Activated CD4-positive, alpha-beta T cell treated with anti-CD3 and anti-CD28 coated beads, Interleukin-2, amount 50 U/mL, for 48 hours (primary cell): ENCODE measurements around the gene PCBP3.
"Not testable (repeated sequence)": the region's sequence is repeated elsewhere in the genome, so short reads cannot be mapped to it uniquely, and the experiment has no call there.

Experiments
- DNase-seq, 2 experiments: peaks; one replicate each; pipeline ENCODE4 v3.0.0-alpha.2; 2020

PCBP3 gene

GRCh38 chr21:45848805-45849204, 205.3 kb downstream of the PCBP3 start:
- no peak for DNase-seq

DNA sequence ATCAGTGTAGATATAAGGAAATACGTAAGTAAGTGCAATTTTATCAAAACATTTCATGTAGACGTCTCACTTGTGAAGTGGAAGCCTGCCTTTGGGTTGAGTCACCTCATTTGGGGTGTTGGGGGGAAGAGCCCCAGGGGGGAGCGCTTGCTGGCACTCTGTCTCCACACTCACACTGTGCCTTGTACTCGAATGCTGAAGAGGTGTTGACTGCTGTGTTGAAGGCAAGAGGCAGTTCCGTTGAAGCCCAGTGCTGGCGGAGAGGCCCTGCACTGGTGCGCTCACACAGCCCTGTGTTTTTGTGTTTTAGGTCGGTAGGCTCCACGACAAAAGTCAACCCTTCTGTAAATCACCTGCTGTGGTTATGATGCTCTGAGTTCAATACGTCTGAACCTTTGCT, 206.1 kb downstream of the PCBP3 start:
- no peak for DNase-seq

- no peak for DNase-seq
Observed at GRCh38 chr21:45850181-45850580, 206.7 kb downstream of the PCBP3 start.

GRCh38 chr21:45852386-45852785, 208.9 kb downstream of the PCBP3 start:
- DNase-seq = not testable (repeated sequence)

- DNase-seq = no peak
Observed at GRCh38 chr21:45852886-45853400, 209.4 kb downstream of the PCBP3 start.

GRCh38 chr21:45853703-45854342, 210.3 kb downstream of the PCBP3 start:
- no peak for DNase-seq

DNA sequence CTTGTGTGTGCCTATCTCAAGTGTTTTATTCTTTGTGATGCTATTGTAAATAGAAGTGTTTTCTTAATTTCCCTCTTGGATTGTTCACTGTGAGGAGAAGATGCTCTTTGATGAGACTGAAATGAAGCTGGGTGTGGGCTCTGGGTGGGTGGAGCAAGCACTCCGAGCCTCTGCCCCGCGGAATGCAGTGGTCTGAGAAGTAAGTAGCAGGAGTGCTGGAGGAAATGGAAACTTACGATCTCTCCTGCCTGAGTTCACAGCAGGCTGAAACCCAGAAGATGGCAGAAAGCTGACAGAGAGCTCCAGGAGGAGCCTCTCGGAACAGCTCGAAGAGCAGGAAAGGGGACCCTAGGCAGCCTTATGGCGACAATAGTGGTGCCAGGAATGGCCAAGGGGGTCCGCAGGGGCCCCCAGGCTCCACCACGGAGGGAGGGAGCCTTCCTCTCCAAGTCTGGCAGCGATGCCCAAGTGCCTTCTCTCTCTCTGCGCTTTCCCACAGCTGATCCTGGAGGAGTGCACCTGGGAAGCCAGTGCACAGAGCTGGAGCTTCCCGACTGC, 211.2 kb downstream of the PCBP3 start:
- DNase-seq = no peak

DNA sequence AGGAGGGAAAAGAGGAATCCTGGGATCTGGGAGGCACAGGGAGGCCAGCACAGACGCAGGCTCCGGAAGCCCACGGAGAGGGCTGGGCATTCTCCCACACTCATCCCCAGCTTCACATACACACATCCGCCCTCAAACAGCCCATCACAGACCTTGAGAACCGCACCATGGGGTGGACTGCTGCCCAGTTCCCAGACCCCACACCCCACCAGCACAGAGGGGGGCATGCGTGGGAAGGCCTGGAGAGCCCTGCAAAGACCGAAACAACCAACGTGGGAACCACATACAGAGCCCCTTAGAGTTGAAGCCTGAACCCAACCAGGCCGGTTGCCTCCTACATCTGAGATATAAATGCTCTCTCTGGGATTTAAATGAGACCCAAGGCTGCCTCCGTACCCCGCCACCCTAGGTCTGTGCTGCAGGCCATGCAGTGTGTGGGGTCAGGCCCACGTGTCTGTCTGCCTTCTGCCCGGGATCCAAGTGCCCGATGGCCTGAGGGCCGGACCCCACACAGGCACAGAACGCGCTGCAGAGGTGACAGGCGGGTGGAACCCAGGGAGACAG, 211.8 kb downstream of the PCBP3 start:
- DNase-seq = no peak

DNA sequence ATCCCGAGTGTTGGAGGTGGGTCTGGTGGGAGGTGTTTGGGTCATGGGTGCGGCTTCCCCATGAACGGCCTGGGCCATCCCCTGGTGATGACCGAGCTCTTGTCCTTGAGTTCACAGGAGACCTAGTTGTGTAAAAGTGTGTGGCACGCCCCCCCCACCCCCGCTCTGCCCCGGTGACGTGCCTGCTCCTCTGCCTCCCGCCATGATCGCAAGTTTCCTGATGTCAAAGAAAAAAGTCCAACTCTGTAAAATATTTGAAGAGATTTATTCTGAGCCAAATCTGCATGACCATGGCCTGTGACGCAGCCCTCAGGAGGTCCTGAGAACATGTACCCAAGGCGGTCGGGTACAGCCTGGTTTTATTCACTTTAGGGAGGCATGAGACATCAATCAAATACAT, 212.9 kb downstream of the PCBP3 start:
- DNase-seq = no peak

GRCh38 chr21:45856906-45857305, 213.4 kb downstream of the PCBP3 start:
- DNase-seq = no peak

DNA sequence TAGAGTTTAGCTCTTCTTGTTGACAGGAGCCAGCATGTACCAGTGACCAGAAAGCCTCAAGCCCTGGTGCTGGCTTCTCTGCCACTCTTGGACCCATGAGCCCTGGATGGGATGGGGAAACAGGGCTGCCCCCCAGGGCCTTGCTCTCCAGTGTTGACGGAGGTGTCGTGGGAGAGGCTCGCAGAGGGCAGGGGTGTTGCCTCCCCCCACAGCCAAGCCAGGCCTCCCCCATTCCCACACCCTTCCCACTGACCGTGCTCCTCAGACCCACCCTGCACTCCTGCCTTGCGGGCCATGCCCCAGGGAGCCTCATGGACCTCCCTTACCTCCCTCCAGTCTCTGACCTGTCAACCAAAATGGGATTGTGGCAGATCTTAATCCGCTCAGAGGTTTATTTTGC, 214.2 kb downstream of the PCBP3 start:
- no peak for DNase-seq

DNA sequence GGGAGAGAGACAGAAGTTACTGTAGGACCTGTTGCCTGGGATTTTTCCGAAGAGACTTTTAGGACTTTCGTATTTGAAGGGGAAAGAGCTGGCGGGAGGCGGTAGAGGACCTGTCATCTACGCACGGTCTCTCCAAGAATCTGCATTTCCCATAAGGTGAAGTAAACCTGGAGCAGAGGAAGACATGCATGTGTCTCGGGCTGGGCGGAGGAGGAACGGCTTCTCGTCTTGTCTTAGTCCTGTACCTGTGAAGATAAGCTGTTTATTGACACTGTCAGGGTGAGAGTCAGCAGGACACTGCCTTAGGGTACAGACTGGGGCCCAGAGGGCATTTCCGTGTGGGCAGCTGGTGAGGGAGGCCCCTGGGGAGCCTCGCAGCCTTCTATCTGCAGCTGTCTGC, 214.7 kb downstream of the PCBP3 start:
- no peak for DNase-seq

GRCh38 chr21:45859041-45859761, 215.7 kb downstream of the PCBP3 start:
- DNase-seq = no peak

- no peak for DNase-seq
Observed at GRCh38 chr21:45859762-45860357, 216.3 kb downstream of the PCBP3 start.

DNA sequence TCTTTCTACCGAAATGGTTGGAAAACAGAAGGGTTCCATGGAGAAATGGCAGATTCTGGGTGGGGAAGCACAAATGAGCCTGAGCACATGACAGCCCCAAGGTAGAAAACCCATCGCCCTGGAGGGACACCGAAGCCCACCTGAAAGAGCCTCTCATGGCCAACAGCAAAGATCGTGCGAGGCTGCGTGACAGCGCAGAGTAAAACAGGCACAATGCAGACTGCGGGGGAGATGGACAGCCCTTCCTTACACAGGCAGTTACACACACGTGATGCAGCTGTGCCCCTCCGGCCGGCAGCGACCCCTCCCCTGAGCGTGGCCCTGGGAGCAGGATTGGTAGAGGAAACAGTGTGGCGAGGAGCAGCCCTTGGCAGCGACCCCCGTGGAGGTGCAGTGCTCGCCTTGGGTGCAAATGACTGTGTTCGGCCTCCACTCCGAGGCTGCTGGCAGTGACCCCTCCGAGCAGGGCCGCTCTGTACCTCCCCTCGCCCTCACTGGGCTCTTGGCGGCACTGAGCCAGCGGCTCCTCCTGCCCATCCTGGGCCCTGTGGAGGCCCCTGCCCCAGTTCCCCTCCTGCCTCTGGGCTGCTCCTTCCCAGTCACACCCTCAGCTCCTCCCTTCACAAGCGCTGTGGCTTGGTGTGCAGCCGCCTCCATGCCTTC, 217.1 kb downstream of the PCBP3 start:
- no peak for DNase-seq

DNA sequence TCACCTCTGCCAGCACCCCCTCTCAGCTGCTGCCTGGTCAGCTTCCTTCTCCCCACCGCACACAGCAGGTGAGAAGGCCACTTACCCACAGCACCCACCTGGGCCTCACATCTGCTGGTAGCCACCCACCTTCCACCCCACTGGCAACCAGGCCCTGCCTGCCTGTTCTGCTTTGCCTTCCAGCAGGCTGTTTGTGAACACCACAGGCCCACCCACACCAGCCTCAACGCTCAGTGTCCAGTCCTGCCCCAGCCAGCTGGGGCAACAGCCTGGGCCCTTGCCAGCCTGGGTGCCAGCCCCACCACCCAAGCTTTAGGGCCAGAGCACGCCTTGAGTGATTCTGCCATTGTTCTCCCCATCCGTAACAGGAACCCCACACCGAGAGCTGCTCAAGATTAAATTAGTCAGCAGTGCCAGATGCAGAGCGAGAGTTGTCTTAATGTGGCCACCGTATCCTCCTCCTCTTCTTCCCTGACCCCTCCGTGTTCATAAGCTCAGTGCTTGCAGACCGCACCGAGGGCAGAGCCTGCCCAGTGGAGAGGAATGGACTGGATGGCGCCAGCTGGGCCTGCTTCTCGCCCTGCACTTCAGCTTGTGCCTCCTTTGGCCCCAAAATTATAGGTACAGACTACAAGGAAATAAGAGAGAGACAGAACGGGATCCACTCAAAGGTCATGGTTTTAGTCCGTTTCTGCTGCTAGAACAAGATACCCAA, 217.8 kb downstream of the PCBP3 start:
- DNase-seq = no peak

DNA sequence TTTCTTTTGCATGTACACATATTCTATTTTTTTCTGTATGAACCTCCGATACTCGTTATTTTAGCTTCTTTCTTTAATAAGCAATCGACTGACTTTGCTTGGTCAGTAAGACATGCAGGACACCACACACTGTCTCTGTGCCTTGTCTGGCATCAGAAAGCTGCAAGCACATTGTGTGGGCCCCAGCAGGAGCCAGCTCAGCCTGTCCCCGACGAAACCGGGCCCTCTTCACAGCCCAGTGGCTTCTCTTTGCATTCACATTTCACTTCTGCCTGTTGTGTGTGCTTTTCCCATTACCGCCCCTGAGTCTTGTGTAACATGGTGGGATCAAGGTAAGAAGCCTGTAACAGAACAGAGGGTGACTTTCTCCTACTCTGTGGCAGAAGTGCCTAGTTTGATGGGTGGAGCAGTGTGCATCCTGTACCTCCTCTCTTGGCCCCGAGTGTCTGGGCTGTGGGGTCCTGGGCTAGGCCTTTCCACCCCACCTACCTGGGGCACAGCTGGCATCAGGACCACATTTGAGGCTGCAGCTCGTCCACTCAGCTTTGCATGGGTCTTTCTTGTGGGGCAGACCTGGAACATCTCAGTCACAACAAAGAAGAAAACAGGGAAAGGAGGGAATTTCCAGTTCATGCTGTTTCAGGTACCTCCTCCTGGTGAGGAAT, 219.2 kb downstream of the PCBP3 start:
- no peak for DNase-seq

DNA sequence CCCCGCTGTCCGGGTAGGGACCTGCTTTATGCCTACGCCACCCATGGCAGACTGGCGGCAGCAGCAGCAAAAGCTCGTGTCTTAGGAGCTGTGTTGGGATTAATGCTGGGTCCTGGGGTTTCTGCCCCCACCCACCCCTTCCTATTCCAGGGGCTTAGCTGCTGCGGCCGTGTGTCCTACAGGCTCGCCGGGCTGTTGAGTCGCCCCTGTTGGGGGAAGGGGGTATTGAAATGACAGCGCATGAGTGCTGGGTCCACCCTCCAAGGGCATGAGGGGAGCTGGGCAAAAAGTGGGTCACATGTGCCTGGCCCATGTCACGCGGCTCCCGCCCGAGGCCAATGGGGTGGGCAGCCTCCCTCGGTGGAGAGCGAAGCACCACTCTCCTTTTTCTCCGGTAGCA, 219.7 kb downstream of the PCBP3 start:
- DNase-seq = no peak

GRCh38 chr21:45863751-45864150, 220.2 kb downstream of the PCBP3 start:
- no peak for DNase-seq

GRCh38 chr21:45864436-45864835, 220.9 kb downstream of the PCBP3 start:
- DNase-seq = no peak

DNA sequence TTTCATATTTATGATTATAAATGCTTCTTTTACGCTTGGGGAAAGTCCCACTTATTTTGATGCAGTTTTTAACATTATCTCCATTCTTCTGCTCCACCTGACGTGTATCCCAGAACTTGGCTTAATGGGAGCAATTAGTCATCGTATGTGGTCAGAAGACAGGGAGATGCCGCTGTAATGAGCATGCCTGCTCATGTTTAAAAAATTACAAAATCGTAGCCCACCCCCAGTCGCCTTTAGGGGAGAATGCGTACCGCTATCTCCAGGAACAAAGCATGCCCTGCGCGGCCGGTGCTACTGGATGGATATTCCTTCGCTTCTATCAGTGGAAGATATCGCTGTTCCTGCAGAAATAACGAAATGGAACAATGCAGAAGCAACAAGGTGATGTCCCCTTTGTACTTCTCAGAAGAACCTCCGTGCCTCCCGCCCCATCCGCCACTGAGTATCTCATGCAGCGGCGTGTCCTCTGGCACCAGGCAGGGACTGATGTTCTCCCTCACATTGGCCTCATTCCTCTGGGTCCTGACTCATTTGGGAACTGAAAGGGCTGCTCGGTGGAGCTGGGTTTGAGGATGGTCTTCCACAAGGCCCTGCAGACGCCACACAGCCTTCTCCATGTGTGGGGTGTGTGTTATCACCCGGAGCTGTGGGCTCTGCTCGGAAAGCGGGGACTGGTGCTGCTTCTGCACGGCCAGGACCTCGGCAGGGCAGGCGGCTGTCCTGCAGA, 221.7 kb downstream of the PCBP3 start:
- DNase-seq = no peak
